ENCODE data around the gene PLCB4. TPM values are rescaled to one million over a fixed set of nuclear protein-coding genes. Genes with fewer than 3 reads are reported as not detected.

Gene PLCB4
- total RNA-seq, 2 experiments from 2014 or later = not detected

DNA sequence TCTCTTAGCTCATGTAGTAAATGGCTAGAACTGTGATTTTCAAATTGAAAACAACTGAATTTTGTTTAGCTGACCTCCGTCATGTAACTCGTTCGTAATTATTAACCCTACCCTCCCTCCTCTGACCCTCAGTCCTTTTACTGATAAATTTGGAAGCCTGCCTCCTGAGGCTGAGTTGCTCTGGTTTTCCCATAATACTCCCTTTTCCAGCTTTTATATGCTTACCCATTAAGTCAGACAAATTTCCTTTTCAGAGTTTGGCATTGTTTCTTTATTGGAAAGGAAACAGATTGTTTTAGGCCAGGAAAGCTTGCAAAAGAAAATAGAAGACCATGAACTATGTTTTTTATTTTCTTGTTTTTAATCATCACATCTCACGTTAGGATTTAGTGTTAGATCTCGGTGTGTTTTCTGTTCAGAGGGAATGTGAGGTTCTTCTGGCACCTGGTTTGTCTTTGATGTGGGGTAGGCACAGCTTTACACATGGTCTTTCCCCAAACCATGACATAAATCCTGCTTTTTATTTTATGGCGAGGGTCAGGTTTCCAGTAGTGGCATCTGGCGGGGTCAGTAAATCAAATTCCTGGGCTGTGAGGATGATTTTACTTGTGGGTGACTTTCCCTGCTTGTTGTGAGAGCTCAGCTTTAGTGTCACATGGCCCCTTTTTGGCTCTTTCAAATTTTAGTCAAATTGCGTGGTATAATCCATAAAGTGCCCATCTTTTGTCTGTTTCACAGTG, 24.5 kb downstream of the PLCB4 start:
- CTCF ChIA-PET = no interaction called here
- POLR2A ChIA-PET = no interaction called here
- H3K36me3 Mint-ChIP-seq (ENCODE audit: low read depth) = no peaks in the 10 kb centered on the region
- H3K9me3 Mint-ChIP-seq = no peaks in the 10 kb centered on the region
- no peak overlapping the region for H3K27ac Mint-ChIP-seq
- H3K27me3 Mint-ChIP-seq = no peaks in the 10 kb centered on the region
- DNase-seq = no peak
- H3K4me1 Mint-ChIP-seq = no peaks in the 10 kb centered on the region
- no peak overlapping the region for H3K4me3 Mint-ChIP-seq

DNA sequence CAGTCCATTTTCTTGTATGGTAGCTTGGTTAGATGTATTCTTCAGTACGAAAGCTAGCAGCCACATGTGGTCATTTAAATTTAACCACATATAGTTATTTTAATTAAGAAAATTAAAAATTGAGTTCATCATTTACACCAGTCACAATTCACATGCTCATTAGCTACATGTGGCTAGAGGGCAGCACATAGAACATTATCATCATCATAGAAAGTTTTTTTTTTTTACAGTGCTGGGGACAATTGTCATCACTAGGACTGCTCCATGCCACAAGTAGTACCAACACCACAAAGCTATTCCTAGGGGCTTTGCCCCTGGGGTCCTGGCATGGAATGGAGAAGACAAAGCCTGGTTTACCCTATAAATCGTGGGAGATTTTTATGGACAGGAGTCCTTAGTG, 30.5 kb downstream of the PLCB4 start:
- no peak overlapping the region for H3K4me3 Mint-ChIP-seq
- POLR2A ChIA-PET = no interaction called here
- no peak for DNase-seq
- no peaks in the 10 kb centered on the region for H3K27me3 Mint-ChIP-seq
- H3K27ac Mint-ChIP-seq = no peak overlapping the region
- no peaks in the 10 kb centered on the region for H3K9me3 Mint-ChIP-seq
- no peaks in the 10 kb centered on the region for H3K36me3 Mint-ChIP-seq (ENCODE audit: low read depth)
- H3K4me1 Mint-ChIP-seq = no peaks in the 10 kb centered on the region
- CTCF ChIA-PET = no interaction called here

GRCh38 chr20:9100691-9101090, 31.8 kb downstream of the PLCB4 start:
- ChIA-PET POLR2A (no interaction called here), CTCF (no interaction called here)
- no peak for DNase-seq
- no peaks in the 10 kb centered on the region for H3K4me1 Mint-ChIP-seq
- H3K9me3 Mint-ChIP-seq = no peaks in the 10 kb centered on the region
- H3K36me3 Mint-ChIP-seq (ENCODE audit: low read depth) = no peaks in the 10 kb centered on the region
- no peak overlapping the region for H3K27ac Mint-ChIP-seq
- H3K4me3 Mint-ChIP-seq = no peak overlapping the region
- no peaks in the 10 kb centered on the region for H3K27me3 Mint-ChIP-seq

GRCh38 chr20:9102456-9102855, 33.6 kb downstream of the PLCB4 start:
- H3K9me3 Mint-ChIP-seq = no peaks in the 10 kb centered on the region
- no peak for DNase-seq
- no peak overlapping the region for H3K4me3 Mint-ChIP-seq
- CTCF ChIA-PET = interaction anchor here (0.6 kb wide), 1 partner anchor 27 kb away, joined by 3 read pairs; no protein-coding TSS in a partner anchor
- POLR2A ChIA-PET = no interaction called here
- H3K27ac Mint-ChIP-seq = no peak overlapping the region
- H3K27me3 Mint-ChIP-seq = no peaks in the 10 kb centered on the region
- no peaks in the 10 kb centered on the region for H3K36me3 Mint-ChIP-seq (ENCODE audit: low read depth)
- no peaks in the 10 kb centered on the region for H3K4me1 Mint-ChIP-seq

GRCh38 chr20:9103955-9104354, 35.1 kb downstream of the PLCB4 start:
- H3K27me3 Mint-ChIP-seq = no peaks in the 10 kb centered on the region
- no peaks in the 10 kb centered on the region for H3K4me1 Mint-ChIP-seq
- H3K36me3 Mint-ChIP-seq (ENCODE audit: low read depth) = no peaks in the 10 kb centered on the region
- DNase-seq = no peak
- POLR2A ChIA-PET = no interaction called here
- CTCF ChIA-PET = no interaction called here
- H3K4me3 Mint-ChIP-seq = no peak overlapping the region
- H3K27ac Mint-ChIP-seq = no peak overlapping the region
- H3K9me3 Mint-ChIP-seq = no peaks in the 10 kb centered on the region

- no peaks in the 10 kb centered on the region for H3K4me1 Mint-ChIP-seq
- H3K9me3 Mint-ChIP-seq = no peaks in the 10 kb centered on the region
- no peaks in the 10 kb centered on the region for H3K27me3 Mint-ChIP-seq
- no peak overlapping the region for H3K4me3 Mint-ChIP-seq
- DNase-seq = no peak
- POLR2A ChIA-PET = no interaction called here
- no peaks in the 10 kb centered on the region for H3K36me3 Mint-ChIP-seq (ENCODE audit: low read depth)
- H3K27ac Mint-ChIP-seq = no peak overlapping the region
- CTCF ChIA-PET = interaction anchor here (1.0 kb wide), 1 partner anchor 36 kb away, joined by 3 read pairs; no protein-coding TSS in a partner anchor
These were observed 39.4 kb downstream of the PLCB4 start for GRCh38 chr20:9108260-9108659.

DNA sequence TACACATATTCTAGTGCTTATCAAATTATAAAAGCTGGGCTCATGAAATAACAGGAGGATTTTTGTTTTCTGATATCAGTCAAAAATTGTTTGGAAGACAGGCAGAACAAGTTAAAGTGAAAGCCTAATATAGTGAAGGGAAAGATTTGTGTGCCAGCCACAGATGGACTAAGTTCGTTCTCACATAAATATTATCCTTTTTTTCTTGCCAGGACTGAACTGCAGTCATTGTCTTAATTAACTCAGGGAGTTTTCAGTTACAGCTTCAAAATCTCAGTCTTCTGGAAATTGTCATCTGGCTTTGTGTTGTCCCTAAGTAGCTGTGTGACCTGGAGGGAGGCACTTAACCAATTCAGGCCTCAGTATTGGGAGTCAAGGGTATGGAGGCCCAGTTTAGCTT, 40.7 kb downstream of the PLCB4 start:
- no peak overlapping the region for H3K4me3 Mint-ChIP-seq
- no peaks in the 10 kb centered on the region for H3K4me1 Mint-ChIP-seq
- H3K9me3 Mint-ChIP-seq = no peaks in the 10 kb centered on the region
- H3K27ac Mint-ChIP-seq = no peak overlapping the region
- ChIA-PET CTCF (no interaction called here), POLR2A (no interaction called here)
- H3K27me3 Mint-ChIP-seq = no peaks in the 10 kb centered on the region
- no peaks in the 10 kb centered on the region for H3K36me3 Mint-ChIP-seq (ENCODE audit: low read depth)
- DNase-seq = no peak

DNA sequence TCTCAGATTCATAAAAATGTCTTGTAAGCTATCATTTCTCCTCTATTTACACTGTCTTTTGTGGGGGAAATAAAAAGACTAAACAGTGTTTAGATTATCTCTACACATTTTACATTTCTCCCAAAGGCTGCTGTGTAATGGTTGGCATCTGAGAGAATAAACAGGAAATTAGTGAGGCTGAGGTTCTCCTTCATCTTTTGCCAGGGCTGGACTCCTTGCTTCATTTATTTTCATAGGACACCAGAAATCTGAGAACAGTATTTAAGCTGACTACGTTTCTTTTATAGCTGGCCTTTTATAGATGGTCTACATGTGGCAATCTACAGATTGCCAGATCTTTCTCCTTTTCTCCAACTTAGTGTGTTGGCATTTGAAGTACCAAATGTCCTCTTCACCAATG, 41.5 kb downstream of the PLCB4 start:
- Mint-ChIP-seq H3K27me3 (no peaks in the 10 kb centered on the region), H3K27ac (no peak overlapping the region), H3K4me3 (no peak overlapping the region), H3K4me1 (no peaks in the 10 kb centered on the region), H3K9me3 (no peaks in the 10 kb centered on the region), H3K36me3 (ENCODE audit: low read depth) (no peaks in the 10 kb centered on the region)
- no peak for DNase-seq
- CTCF ChIA-PET = no interaction called here
- POLR2A ChIA-PET = no interaction called here

DNA sequence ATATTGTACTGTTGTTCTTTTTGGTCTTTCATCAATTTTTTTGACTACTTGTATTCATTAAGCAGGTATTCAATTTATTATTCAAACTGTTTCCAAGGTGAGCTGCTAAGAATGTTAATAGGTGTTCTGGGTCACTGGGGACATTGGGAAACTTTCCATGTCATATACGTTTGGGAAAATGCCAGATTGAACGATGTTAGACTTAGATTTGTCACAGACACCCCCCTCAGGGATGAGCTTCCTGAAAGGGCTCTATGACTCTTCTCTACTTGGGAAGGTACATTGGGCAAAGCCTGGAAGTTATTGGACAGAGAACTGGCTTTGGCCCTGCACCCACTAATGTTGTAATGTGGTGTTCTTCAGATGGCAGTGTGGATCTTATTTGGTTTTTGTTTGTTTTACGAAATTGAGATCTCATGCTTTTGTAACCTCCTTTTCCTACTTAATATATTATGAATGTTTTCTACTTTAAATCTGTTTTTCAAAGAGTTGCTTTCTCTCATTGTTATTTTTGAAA, 42.1 kb downstream of the PLCB4 start:
- no peak overlapping the region for H3K27ac Mint-ChIP-seq
- no peaks in the 10 kb centered on the region for H3K9me3 Mint-ChIP-seq
- no peak for DNase-seq
- H3K4me3 Mint-ChIP-seq = no peak overlapping the region
- no peaks in the 10 kb centered on the region for H3K4me1 Mint-ChIP-seq
- CTCF ChIA-PET = no interaction called here
- POLR2A ChIA-PET = no interaction called here
- H3K36me3 Mint-ChIP-seq (ENCODE audit: low read depth) = no peaks in the 10 kb centered on the region
- H3K27me3 Mint-ChIP-seq = no peaks in the 10 kb centered on the region

GRCh38 chr20:9112541-9113515, 43.9 kb downstream of the PLCB4 start:
- Mint-ChIP-seq H3K27me3 (no peaks in the 10 kb centered on the region), H3K27ac (no peak overlapping the region), H3K9me3 (no peaks in the 10 kb centered on the region), H3K4me1 (no peaks in the 10 kb centered on the region), H3K4me3 (no peak overlapping the region), H3K36me3 (ENCODE audit: low read depth) (no peaks in the 10 kb centered on the region)
- CTCF ChIA-PET = no interaction called here
- DNase-seq = no peak
- POLR2A ChIA-PET = no interaction called here

GRCh38 chr20:9114709-9115108, 45.8 kb downstream of the PLCB4 start:
- Mint-ChIP-seq H3K4me1 (no peaks in the 10 kb centered on the region), H3K36me3 (ENCODE audit: low read depth) (no peaks in the 10 kb centered on the region), H3K4me3 (no peak overlapping the region), H3K9me3 (no peaks in the 10 kb centered on the region), H3K27me3 (no peaks in the 10 kb centered on the region), H3K27ac (no peak overlapping the region)
- POLR2A ChIA-PET = no interaction called here
- DNase-seq = no peak
- CTCF ChIA-PET = no interaction called here

- Mint-ChIP-seq H3K4me3 (no peak overlapping the region), H3K4me1 (no peaks in the 10 kb centered on the region), H3K27ac (no peak overlapping the region), H3K27me3 (no peaks in the 10 kb centered on the region), H3K36me3 (ENCODE audit: low read depth) (no peaks in the 10 kb centered on the region), H3K9me3 (no peaks in the 10 kb centered on the region)
- ChIA-PET CTCF (no interaction called here), POLR2A (no interaction called here)
- DNase-seq = no peak
These were observed 48.7 kb downstream of the PLCB4 start for GRCh38 chr20:9117548-9117947.

GRCh38 chr20:9119776-9120175, 50.9 kb downstream of the PLCB4 start:
- Mint-ChIP-seq H3K27ac (no peak overlapping the region), H3K27me3 (no peaks in the 10 kb centered on the region), H3K4me1 (no peaks in the 10 kb centered on the region), H3K4me3 (no peak overlapping the region), H3K9me3 (no peaks in the 10 kb centered on the region), H3K36me3 (ENCODE audit: low read depth) (no peaks in the 10 kb centered on the region)
- DNase-seq = no peak
- CTCF ChIA-PET = no interaction called here
- POLR2A ChIA-PET = no interaction called here

All from activated CD4-positive, alpha-beta T cell treated with anti-CD3 and anti-CD28 coated beads, Interleukin-2, amount 10 ng/mL, durations not matched to agents 7 days and 5 days (primary cell).